ENCODE data around the gene CHTOP.
A peak's percentile ranks its signal among the peaks of the same experiment; 100 is the strongest.

Gene CHTOP

DNA sequence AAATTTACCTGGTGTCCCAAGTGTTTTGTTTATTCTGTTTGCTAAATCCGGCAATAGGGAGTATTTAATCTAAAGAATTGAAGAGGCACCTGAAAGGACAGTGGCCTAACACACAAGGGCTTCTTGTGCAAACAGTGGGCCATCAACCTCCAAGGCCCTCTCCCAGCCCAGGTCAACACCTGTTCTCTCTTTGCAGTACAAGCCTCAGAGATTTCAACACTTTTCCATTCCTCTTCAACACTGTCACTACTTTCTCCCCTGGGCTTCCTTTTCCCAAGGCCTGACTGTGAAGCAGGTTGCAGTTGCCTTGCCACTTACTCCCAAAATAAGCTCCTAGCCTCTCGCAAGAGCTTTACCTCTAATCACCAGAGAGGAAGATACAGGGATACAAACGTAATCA is 21.5 kb downstream of the CHTOP start (continued):
- no peak for TF ChIP-seq CREB5 (CRISPR knock-in tag; IDR thresholded peaks at IDR 0.05; ENCODE audit: low read depth)

DNA sequence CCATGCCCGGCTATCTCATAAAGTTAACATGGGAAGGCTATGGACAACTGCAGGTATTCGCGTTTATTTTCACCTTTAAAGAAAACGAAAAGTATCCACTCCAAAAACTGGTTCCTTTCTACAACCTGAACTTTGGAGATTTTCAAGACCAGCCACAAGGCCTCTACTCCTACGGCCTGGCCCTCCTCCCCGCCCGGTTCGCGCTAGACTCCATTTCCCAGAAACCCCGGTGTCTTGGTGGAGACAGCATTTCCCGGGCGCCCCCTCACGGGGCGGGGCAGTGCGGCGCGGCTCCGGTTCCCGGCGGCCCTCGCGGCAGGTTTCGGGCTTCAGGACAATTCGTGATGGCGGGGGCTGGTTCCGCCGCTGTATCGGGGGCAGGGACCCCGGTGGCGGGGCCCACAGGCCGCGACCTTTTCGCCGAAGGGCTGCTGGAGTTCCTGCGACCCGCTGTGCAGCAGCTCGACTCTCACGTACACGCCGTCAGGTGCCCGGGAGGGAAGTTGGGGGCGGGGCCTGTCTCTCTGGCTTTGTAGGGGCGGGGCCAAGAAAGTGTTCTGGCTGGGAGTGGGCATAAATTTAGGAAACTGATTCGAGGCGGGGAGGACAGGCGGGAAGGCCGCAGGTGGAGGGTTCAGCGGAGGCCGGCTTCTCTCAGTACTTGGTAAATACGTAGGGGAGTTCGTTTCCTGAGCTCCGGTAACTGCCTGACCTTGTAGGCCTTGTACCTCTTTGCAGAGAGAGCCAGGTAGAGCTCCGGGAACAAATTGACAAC is 24.7 kb downstream of the CHTOP start, which contains the start of gene SNAPIN:
TSS of gene SNAPIN (plus strand) at position 304 of the 775 bp plus-strand sequence. CDS start at position 345, 41 bp downstream.
- ATAC-seq, result peak; percentile 98
- TF ChIP-seq ZNF70 (CRISPR knock-in tag; IDR thresholded peaks at IDR 0.05) (no peak), GLIS3 (CRISPR knock-in tag; IDR thresholded peaks at IDR 0.05) (no peak), PATZ1 (CRISPR knock-in tag; IDR thresholded peaks at IDR 0.05; ENCODE audit: borderline replicate concordance) (no peak), SNAI2 (CRISPR knock-in tag; IDR thresholded peaks at IDR 0.05) (no peak), ZFP30 (CRISPR knock-in tag; IDR thresholded peaks at IDR 0.05) (no peak)

DNA sequence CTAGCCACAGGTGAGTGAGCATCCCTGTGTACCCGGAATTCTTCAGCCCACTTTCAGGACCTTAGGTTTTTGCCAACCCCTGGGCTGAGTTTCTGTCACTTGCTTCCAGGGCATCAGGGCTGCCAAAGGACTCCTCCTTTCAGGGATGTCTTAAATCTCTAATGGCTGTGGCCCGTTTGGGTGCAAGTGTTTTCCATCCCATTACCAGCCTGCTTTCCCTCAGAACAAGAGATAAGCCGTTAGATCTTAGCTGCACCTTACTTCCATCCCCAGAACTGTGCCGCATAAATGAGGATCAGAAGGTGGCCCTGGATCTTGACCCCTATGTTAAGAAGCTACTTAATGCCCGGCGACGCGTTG is 25.3 kb downstream of the CHTOP start:
- ATAC-seq, result peak; percentile 13
- TF ChIP-seq, protein P1, sequence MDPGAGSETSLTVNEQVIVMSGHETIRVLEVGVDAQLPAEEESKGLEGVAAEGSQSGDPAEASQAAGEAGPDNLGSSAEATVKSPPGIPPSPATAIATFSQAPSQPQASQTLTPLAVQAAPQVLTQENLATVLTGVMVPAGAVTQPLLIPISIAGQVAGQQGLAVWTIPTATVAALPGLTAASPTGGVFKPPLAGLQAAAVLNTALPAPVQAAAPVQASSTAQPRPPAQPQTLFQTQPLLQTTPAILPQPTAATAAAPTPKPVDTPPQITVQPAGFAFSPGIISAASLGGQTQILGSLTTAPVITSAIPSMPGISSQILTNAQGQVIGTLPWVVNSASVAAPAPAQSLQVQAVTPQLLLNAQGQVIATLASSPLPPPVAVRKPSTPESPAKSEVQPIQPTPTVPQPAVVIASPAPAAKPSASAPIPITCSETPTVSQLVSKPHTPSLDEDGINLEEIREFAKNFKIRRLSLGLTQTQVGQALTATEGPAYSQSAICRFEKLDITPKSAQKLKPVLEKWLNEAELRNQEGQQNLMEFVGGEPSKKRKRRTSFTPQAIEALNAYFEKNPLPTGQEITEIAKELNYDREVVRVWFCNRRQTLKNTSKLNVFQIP (CRISPR knock-in tag; IDR thresholded peaks at IDR 0.05; ENCODE audit: borderline replicate concordance, low read depth), result no peak
- TF ChIP-seq CREB5 (CRISPR knock-in tag; IDR thresholded peaks at IDR 0.05; ENCODE audit: low read depth), result no peak

GRCh38 chr1:153659656-153660055 is 25.8 kb downstream of the CHTOP start:
- TF ChIP-seq, protein P2, sequence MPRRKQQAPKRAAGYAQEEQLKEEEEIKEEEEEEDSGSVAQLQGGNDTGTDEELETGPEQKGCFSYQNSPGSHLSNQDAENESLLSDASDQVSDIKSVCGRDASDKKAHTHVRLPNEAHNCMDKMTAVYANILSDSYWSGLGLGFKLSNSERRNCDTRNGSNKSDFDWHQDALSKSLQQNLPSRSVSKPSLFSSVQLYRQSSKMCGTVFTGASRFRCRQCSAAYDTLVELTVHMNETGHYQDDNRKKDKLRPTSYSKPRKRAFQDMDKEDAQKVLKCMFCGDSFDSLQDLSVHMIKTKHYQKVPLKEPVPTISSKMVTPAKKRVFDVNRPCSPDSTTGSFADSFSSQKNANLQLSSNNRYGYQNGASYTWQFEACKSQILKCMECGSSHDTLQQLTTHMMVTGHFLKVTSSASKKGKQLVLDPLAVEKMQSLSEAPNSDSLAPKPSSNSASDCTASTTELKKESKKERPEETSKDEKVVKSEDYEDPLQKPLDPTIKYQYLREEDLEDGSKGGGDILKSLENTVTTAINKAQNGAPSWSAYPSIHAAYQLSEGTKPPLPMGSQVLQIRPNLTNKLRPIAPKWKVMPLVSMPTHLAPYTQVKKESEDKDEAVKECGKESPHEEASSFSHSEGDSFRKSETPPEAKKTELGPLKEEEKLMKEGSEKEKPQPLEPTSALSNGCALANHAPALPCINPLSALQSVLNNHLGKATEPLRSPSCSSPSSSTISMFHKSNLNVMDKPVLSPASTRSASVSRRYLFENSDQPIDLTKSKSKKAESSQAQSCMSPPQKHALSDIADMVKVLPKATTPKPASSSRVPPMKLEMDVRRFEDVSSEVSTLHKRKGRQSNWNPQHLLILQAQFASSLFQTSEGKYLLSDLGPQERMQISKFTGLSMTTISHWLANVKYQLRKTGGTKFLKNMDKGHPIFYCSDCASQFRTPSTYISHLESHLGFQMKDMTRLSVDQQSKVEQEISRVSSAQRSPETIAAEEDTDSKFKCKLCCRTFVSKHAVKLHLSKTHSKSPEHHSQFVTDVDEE (CRISPR knock-in tag; IDR thresholded peaks at IDR 0.05), result no peak
- TF ChIP-seq CSDC2 (CRISPR knock-in tag; IDR thresholded peaks at IDR 0.05) (no peak), GLIS3 (CRISPR knock-in tag; IDR thresholded peaks at IDR 0.05) (no peak), PPARA (CRISPR knock-in tag; IDR thresholded peaks at IDR 0.05; ENCODE audit: borderline replicate concordance) (no peak), ZFP3 (CRISPR knock-in tag; IDR thresholded peaks at IDR 0.05) (no peak), ESRRG (CRISPR knock-in tag; IDR thresholded peaks at IDR 0.05) (no peak), ZFP30 (CRISPR knock-in tag; IDR thresholded peaks at IDR 0.05) (no peak)
- ATAC-seq, result no peak

DNA sequence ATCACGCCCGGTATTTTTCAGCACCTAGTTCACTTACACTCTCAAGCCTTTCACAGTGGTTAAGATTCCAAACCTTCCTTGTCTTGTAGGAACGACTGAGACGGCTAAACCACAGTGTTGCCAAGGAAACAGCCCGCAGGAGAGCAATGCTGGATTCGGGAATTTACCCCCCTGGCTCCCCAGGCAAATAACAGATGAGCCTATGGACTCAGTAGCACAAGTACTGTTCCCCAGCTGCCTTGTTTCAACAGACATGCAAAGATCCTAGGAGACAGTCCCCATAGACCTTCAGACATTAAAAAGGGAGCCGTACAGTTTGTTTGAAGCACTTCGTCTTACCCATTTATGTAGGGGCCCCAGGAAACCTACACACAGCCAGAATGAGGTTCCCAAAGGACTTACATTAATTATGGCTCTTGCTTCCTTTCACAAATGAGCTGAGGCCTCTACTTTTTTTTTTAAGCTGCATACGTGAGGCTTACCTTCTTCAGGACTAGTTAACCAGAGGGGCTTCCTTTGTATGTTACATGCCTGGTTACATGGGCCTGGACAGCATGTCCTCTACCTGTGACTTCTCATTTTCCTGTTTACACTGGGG is 27.3 kb downstream of the CHTOP start:
- ATAC-seq, result no peak
- TF ChIP-seq, protein P2 (CRISPR knock-in tag; IDR thresholded peaks at IDR 0.05), result no peak
- no peak for TF ChIP-seq CSRNP3 (CRISPR knock-in tag; IDR thresholded peaks at IDR 0.05)
- TF ChIP-seq CREB5 (CRISPR knock-in tag; IDR thresholded peaks at IDR 0.05; ENCODE audit: low read depth), result 0 out of 2 replicates have a peak, but pooled peaks have one; percentile 35
- no peak for TF ChIP-seq ZNF70 (CRISPR knock-in tag; IDR thresholded peaks at IDR 0.05)
- TF ChIP-seq ZFP30 (CRISPR knock-in tag; IDR thresholded peaks at IDR 0.05), result no peak
- TF ChIP-seq OSR1 (CRISPR knock-in tag; IDR thresholded peaks at IDR 0.05), result no peak
- no peak for TF ChIP-seq SNAI2 (CRISPR knock-in tag; IDR thresholded peaks at IDR 0.05)
- TF ChIP-seq CSDC2 (CRISPR knock-in tag; IDR thresholded peaks at IDR 0.05), result no peak
- TF ChIP-seq ZNF8 (CRISPR knock-in tag; IDR thresholded peaks at IDR 0.05), result no peak
- TF ChIP-seq ESRRG (CRISPR knock-in tag; IDR thresholded peaks at IDR 0.05), result no peak
- no peak for TF ChIP-seq ZFP3 (CRISPR knock-in tag; IDR thresholded peaks at IDR 0.05)
